ENCODE results near the gene APBB1.

APBB1 gene

DNA sequence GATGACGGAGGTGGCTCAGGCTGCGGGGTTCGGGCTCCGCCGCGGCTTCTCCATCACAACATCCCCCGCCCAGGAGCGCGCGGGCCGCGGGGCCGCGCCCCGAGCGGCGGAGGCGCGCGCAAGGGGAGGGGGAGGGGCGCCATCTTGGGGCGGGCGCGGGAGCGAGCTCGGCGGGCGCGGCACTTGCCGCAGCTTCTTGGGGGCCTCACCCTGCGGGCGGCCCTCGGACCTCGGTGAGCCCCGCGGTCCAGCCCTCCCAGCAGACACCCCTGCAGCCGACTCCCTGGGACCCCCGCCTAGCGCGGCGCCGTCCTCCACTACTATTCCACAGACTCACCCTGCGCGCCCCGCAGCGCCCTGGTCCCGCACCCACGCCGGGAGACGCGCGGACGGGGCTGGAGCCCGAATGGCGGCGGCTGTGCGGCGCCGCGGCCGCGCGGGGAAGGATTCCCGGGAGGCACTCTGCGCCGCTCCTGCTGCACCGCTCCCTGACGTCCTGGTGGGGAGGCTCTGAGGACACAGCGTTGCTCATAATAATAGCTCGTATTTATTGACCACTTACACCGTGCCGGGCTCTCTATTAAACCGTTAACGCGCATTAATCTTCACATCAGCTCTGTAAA lies at the start of gene APBB1:
TSS of gene APBB1 (minus strand) at position 86 of the 623 bp plus-strand sequence. CDS start 7,747 bp downstream, outside the sequence.
- in situ Hi-C loops (cut with HindIII; ENCODE audit: low sequenced_read_pairs), result no loop called here
- TF ChIP-seq, protein P1, sequence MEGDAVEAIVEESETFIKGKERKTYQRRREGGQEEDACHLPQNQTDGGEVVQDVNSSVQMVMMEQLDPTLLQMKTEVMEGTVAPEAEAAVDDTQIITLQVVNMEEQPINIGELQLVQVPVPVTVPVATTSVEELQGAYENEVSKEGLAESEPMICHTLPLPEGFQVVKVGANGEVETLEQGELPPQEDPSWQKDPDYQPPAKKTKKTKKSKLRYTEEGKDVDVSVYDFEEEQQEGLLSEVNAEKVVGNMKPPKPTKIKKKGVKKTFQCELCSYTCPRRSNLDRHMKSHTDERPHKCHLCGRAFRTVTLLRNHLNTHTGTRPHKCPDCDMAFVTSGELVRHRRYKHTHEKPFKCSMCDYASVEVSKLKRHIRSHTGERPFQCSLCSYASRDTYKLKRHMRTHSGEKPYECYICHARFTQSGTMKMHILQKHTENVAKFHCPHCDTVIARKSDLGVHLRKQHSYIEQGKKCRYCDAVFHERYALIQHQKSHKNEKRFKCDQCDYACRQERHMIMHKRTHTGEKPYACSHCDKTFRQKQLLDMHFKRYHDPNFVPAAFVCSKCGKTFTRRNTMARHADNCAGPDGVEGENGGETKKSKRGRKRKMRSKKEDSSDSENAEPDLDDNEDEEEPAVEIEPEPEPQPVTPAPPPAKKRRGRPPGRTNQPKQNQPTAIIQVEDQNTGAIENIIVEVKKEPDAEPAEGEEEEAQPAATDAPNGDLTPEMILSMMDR (IDR thresholded peaks at IDR 0.05; ENCODE audit: low read depth, low read length), result no peak
- H3K4me3 ChIP-seq (ENCODE audit: low read depth, low read length), result peak within 1 kb of the TSS; percentile 68
- DNase-seq (ENCODE audit: low read depth, low spot score), result peak; percentile 38

DNA sequence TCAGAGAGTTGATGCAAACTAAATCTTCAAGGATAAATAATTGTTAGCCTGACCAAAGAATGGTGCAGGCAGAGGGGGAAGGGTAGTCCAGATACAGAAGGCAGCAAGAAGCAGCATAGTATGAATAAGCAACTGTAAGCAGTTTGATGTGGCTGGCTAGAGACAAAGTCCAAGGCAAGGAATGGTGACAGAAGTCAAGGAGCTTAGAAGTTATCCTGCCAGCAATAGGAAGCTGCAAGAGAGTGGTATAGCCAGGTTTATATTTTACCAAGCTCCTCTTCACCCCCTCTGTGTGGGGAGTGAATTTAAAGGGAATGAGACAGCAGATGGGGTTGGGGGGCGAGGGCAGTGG lies 40.2 kb upstream of the APBB1 start:
- in situ Hi-C loops (cut with HindIII; ENCODE audit: low sequenced_read_pairs), result no loop called here
- no peak overlapping the region for H3K4me3 ChIP-seq (ENCODE audit: low read depth, low read length)
- TF ChIP-seq, protein P1 (IDR thresholded peaks at IDR 0.05; ENCODE audit: low read depth, low read length), result no peak
- no peak for DNase-seq (ENCODE audit: low read depth, low spot score)

DNA sequence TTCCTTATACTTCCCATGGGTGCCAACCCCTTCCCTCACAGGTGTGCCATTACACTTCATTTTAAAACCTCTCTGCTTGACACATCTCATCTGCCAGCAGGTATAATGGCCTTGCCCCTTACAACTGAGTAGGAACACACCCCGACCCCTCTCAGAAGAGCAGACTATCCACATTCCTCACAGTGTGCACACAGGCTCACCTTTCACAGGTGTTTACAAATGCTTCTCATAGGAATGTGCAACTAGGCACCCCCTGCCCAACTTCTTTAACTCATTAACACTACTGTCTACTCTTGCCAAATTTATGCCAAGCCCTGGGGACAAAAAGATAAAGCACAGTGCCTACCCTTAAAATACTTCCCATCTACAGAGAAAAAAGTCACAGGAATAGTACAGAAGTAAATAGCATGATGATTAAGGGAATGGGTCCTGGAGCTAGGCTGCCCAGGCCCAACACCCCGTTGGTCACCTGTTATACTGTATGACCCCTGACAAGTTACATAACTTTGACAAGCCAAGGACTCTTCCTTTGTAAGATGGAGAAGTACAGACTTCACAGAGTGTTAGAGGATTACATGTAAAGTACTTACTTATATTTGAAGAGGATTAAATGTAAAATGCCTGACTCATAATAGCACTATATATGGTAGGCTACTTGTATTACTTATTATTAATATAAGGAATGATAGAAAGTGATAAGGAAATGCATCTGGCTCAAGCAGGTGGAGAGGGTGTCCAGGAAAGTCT lies 39.6 kb upstream of the APBB1 start:
- in situ Hi-C loops (cut with HindIII; ENCODE audit: low sequenced_read_pairs), result no loop called here
- no peak overlapping the region for H3K4me3 ChIP-seq (ENCODE audit: low read depth, low read length)
- TF ChIP-seq, protein P1 (IDR thresholded peaks at IDR 0.05; ENCODE audit: low read depth, low read length), result no peak
- no peak for DNase-seq (ENCODE audit: low read depth, low spot score)

DNA sequence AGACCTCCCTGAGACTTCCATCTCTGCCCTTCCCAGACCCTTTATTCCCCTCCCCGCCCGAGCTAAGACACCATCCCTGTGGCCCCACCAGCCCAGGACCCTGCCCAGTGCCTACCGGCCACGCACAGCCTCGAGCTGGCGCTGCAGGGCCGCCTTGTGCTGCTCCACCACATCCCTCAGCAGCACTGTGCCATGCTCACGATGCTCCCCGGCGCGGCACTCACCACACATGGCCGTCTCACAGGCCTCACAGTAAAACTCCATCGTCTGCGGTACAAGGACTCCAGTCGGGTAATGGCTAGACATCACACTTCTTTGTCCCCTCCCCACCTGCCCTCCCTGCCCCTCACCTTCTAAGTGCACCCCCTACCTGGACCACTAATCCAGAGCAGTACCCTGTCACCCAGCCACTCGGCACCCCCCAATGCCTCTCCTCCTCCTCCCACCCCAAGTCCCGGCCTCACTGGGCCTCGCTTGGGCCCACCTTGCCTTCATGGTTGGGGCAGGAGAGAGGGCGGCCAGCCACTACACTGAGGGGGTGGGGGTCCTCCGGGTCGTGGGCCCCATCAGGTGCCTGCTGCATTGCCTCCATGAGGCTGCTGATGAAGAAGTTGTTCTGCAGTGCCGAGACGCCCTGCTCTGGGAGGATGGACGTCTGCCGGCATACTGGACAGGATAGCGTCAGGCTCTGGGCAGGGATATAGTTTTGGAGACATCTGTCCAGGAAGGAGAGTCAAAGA lies 38.9 kb upstream of the APBB1 start:
- TF ChIP-seq, protein P1 (IDR thresholded peaks at IDR 0.05; ENCODE audit: low read depth, low read length), result no peak
- DNase-seq (ENCODE audit: low read depth, low spot score), result no peak
- in situ Hi-C loops (cut with HindIII; ENCODE audit: low sequenced_read_pairs), result no loop called here
- H3K4me3 ChIP-seq (ENCODE audit: low read depth, low read length), result no peak overlapping the region

DNA sequence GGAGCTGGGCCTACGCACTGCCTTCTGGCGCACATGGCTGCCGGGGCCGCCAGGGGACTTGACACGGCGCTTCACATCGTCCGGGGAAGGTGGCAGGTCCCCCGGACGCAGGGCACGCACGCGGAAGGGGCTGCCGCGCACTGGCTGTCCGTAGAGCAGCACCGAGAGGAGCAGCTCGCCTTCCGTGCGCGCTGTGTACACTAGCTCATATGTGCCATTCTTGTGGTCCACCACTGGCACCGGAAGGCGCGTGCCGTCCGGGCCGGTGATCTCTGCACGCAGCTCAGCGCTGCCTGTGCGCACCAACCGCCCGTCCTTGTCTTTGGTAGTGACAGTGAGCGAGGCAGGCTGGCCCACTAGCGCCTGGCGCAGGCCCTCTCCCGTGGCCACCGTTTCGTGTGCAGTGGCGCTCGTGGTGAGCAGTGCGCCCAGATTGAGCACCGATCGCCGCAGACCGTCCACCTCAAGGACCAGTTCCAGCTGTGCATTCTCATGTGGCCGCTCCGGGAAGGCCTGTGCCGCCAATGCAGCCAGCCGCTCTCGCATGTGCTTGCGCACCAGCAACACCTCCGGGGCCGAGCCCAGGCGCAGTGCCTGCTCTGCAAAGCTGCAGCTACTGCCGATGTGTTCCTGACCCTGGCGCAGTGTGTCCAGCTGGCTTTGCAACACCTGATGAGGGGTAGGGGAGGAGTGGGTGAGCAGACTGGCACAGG lies 37.6 kb upstream of the APBB1 start:
- in situ Hi-C loops (cut with HindIII; ENCODE audit: low sequenced_read_pairs), result no loop called here
- no peak overlapping the region for H3K4me3 ChIP-seq (ENCODE audit: low read depth, low read length)
- DNase-seq (ENCODE audit: low read depth, low spot score), result no peak
- TF ChIP-seq, protein P1 (IDR thresholded peaks at IDR 0.05; ENCODE audit: low read depth, low read length), result no peak

DNA sequence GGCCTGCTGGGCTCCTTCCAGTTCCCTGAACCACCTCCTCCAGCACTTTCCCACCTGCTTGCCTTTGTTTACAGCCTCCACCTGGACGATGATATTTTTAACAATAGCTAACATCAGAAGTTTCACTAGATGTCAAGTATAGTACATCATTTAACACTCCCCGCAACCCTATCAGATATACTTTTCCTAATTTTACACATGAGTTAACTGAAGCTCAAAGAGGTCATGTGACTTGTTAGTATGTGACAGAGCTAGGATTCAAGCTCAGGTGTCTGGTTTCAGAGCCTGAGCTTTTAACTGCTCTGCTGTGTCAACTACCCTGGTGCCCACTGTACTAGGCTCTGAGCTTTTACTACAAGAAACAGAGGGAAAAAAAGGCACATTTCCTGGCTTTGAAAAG lies 36.2 kb upstream of the APBB1 start:
- in situ Hi-C loops (cut with HindIII; ENCODE audit: low sequenced_read_pairs), result no loop called here
- TF ChIP-seq, protein P1 (IDR thresholded peaks at IDR 0.05; ENCODE audit: low read depth, low read length), result no peak
- DNase-seq (ENCODE audit: low read depth, low spot score), result no peak
- H3K4me3 ChIP-seq (ENCODE audit: low read depth, low read length), result no peak overlapping the region

Measured in astrocyte of the spinal cord (primary cell).